Caco-2 (cell line): ENCODE results near the gene KCNK18. TPM values are rescaled to one million over a fixed set of nuclear protein-coding genes. Genes with fewer than 3 reads are reported as not detected.

ENCODE experiments used
- BruUV-seq: library from RNA; stranded (reverse); fragments of 400-500 nt; replicated peaks from 2 replicates; lab custom pipeline; 2021; lab: Mats Ljungman, UMichigan
- CTCF ChIA-PET: fragments of 300-600 bp; sonication (Branson Sonifier 250); formaldehyde crosslinking; loops from one replicate; lab custom pipeline; 2022; ENCODE audit warnings: antibody characterized with exemption; lab: Charles Lee
- POLR2A ChIA-PET: fragments of 300-600 bp; sonication (Branson Sonifier 250); formaldehyde crosslinking; loops from one replicate; lab custom pipeline; 2022; ENCODE audit warnings: antibody characterized with exemption; lab: Charles Lee
- DNase-seq, 2 experiments: peaks; one replicate each; pipeline versions ENCODE4 v3.0.0 to v3.0.0-alpha.2; 2020 to 2022
- H3K27me3 ChIP-seq: replicated peaks from 2 replicates; pipeline ENCODE4 v1.6.0; 2011; ENCODE audit warnings: low read length; ENCODE audit not compliant: control insufficient read depth, insufficient read depth
- H3K36me3 ChIP-seq: 2 replicates; pipeline ENCODE4 v1.5.1; 2011; ENCODE audit warnings: low read length; ENCODE audit not compliant: control insufficient read depth, insufficient read depth
- H3K4me1 ChIP-seq: fragments of 250-450 bp; sonication (Bioruptor Pico); 2 replicates; pipeline ENCODE4 v1.5.1; 2020; ENCODE audit warnings: mild to moderate bottlenecking
- H3K4me3 ChIP-seq: 2 replicates; pipeline ENCODE4 v1.5.1; 2011; ENCODE audit warnings: low read depth, mild to moderate bottlenecking, control low read depth, low read length
- H3K9me3 ChIP-seq: fragments of 250-450 bp; sonication (Bioruptor Pico); 2 replicates; pipeline ENCODE4 v1.5.1; 2020; ENCODE audit warnings: mild to moderate bottlenecking, moderate library complexity
- H3K27ac Mint-ChIP-seq: one replicate; pipeline ENCODE4 v1.8.0; 2022; ENCODE audit warnings: mixed read lengths; ENCODE audit not compliant: unreplicated experiment
- H3K27me3 Mint-ChIP-seq: one replicate; pipeline ENCODE4 v1.8.0; 2022; ENCODE audit warnings: mixed read lengths; ENCODE audit not compliant: insufficient read depth, unreplicated experiment
- H3K36me3 Mint-ChIP-seq: one replicate; pipeline ENCODE4 v1.8.0; 2022; ENCODE audit warnings: mild to moderate bottlenecking, mixed read lengths; ENCODE audit not compliant: insufficient read depth, unreplicated experiment
- H3K4me1 Mint-ChIP-seq: one replicate; pipeline ENCODE4 v1.8.0; 2022; ENCODE audit warnings: low read depth, mixed read lengths; ENCODE audit not compliant: unreplicated experiment
- H3K4me3 Mint-ChIP-seq: one replicate; pipeline ENCODE4 v1.8.0; 2022; ENCODE audit warnings: mild to moderate bottlenecking, moderate library complexity, mixed read lengths; ENCODE audit not compliant: unreplicated experiment
- H3K9me3 Mint-ChIP-seq: one replicate; pipeline ENCODE4 v1.8.0; 2022; ENCODE audit warnings: mixed read lengths; ENCODE audit not compliant: unreplicated experiment
- CTCF ChIP-seq, 2 experiments: fragments of 200-600 bp in 1 of 2; IDR thresholded peaks; 1 replicate in 1 of 2; 2 replicates in 1 of 2; pipeline versions ENCODE4 v1.5.1 to v1.8.0; 2011 to 2022; ENCODE audit warnings: antibody characterized with exemption in 1 of 2, control low read depth in 1 of 2, inconsistent platforms in 1 of 2, low read depth in 1 of 2, low read length in 1 of 2, mild to moderate bottlenecking in 1 of 2, moderate library complexity in 1 of 2; ENCODE audit not compliant: insufficient read depth in 1 of 2, severe bottlenecking in 1 of 2, unreplicated experiment in 1 of 2
- intact Hi-C: fragments of 100-400 bp; cut with micrococcal nuclease; formaldehyde crosslinking; loops from one replicate; pipeline ENCODE4 v1.10.0; 2022; ENCODE audit not compliant: unreplicated experiment
- total RNA-seq: library from RNA; stranded (reverse); gene quantifications from 2 replicates; pipeline ENCODE4 v1.2.3, GENCODE V29; 2022

KCNK18 gene
- total RNA-seq, 1 experiment from 2014 or later: not detected

DNA sequence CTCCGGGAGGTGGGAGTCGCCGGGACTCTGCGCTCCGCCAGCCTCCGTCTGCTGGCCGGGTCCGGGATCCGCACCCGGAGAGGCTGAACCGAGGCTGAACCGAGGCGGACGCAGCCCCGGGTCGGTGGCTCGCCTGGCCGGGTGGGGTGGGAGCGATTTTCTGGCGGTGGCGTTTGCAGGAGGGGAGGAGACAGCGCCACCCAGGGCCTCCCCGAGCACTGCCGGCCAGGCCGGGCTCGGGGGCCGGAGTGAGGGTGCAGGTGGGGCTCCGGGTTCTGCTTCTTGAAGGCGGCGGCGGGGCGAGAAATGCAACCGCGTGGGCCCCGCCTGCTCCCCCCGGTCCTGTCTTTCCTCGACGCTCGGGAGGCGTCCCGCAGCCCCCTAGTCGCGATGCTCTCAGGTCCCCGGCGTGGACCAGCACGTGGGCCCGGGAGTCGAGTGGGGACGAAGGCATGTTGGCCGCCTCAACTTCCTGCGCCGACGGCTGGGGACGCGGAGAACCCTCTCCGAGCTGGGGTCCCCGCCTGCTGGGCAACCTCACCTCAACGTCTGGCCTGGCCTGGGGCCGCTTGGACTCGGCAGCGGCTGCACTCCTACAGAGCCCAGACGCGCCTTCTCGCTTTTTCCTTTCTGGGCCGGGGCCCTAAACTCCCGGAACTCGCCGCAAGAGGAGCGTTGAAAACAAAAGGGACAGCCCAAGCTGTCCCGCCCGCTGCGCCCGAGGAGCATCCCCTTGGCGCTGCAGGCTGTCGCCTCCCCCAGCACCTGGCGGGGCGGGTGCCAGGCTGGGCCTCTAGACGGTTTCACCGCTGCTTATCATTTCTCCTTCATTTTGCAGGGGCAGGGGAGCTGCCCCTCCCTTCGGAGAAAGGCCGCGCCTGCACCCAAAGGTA, 34.0 kb upstream of the KCNK18 start:
- peak overlapping the region; percentile 25 for H3K4me3 ChIP-seq
- Mint-ChIP-seq H3K27me3 (peaks cover 38% of the 10 kb centered on the region), H3K4me1 (no peaks in the 10 kb centered on the region), H3K36me3 (no peaks in the 10 kb centered on the region), H3K27ac (no peak overlapping the region), H3K9me3 (no peaks in the 10 kb centered on the region), H3K4me3 (peak overlapping the region; percentile 67)
- ChIA-PET POLR2A (no interaction called here), CTCF (interaction anchor here (0.6 kb wide), 1 partner anchor 149 kb away, joined by 3 read pairs; no protein-coding TSS in a partner anchor)
- intact Hi-C loops: loop anchor here (10.0 kb wide), 1 partner anchor 159 kb away; the partner anchor contains the start of gene SHTN1
- no peaks in the 10 kb centered on the region for H3K9me3 ChIP-seq
- no TSS peak for BruUV-seq
- H3K27me3 ChIP-seq: peaks cover 6% of the 10 kb centered on the region
- peaks cover 18% of the 10 kb centered on the region for H3K4me1 ChIP-seq
- H3K36me3 ChIP-seq: no peaks in the 10 kb centered on the region
- TF ChIP-seq CTCF (IDR thresholded peaks at IDR 0.05; ENCODE audit: insufficient read depth in 1 of 2, low read depth in 1 of 2, low read length in 1 of 2, severe bottlenecking in 1 of 2, unreplicated experiment in 1 of 2): peak in 1 of 2 experiments; percentile 34
- DNase-seq: peak in 1 of 2 experiments; percentile 36

GRCh38 chr10:117163954-117164548, 33.2 kb upstream of the KCNK18 start:
- no peak for DNase-seq
- Histone ChIP-seq H3K27me3 (peaks cover 6% of the 10 kb centered on the region), H3K36me3 (no peaks in the 10 kb centered on the region), H3K4me1 (peaks cover 18% of the 10 kb centered on the region), H3K9me3 (no peaks in the 10 kb centered on the region), H3K4me3 (no peak overlapping the region)
- no peak for TF ChIP-seq CTCF (IDR thresholded peaks at IDR 0.05; ENCODE audit: insufficient read depth in 1 of 2, low read depth in 1 of 2, low read length in 1 of 2, severe bottlenecking in 1 of 2, unreplicated experiment in 1 of 2)
- H3K4me3 Mint-ChIP-seq: peak overlapping the region; percentile 39
- intact Hi-C loops: loop anchor here (10.0 kb wide), 1 partner anchor 159 kb away; the partner anchor contains the start of gene SHTN1
- no peak overlapping the region for H3K27ac Mint-ChIP-seq
- H3K9me3 Mint-ChIP-seq: no peaks in the 10 kb centered on the region
- ChIA-PET POLR2A (no interaction called here), CTCF (no interaction called here)
- no TSS peak for BruUV-seq
- peaks cover 38% of the 10 kb centered on the region for H3K27me3 Mint-ChIP-seq
- H3K36me3 Mint-ChIP-seq: no peaks in the 10 kb centered on the region
- H3K4me1 Mint-ChIP-seq: no peaks in the 10 kb centered on the region
